Thyroid gland (tissue), 4 donors: Measurements from ENCODE around the gene GADD45A. TPM values are rescaled to one million over a fixed set of nuclear protein-coding genes. Genes with fewer than 3 reads are reported as not detected.

ENCODE experiments used
- DNase-seq, 2 donors: peaks; one replicate each; pipeline ENCODE4 v3.0.0-alpha.2; 2019
- H3K27ac ChIP-seq, 3 donors: fragments of 200-600 bp; sonication (generic); 1 replicate in 2 of 3; 2 replicates in 1 of 3; pipeline ENCODE4 v1.5.1; 2016 to 2019; ENCODE audit warnings: mild to moderate bottlenecking in 1 of 3, moderate library complexity in 1 of 3
- H3K27me3 ChIP-seq: fragments of 200-600 bp; sonication (generic); one replicate; pipeline ENCODE4 v1.5.1; 2019
- H3K36me3 ChIP-seq, 2 donors: fragments of 200-600 bp; sonication (generic); one replicate each; pipeline ENCODE4 v1.5.1; 2016 to 2019
- H3K4me1 ChIP-seq, 2 donors: fragments of 200-600 bp; sonication (generic); one replicate each; pipeline ENCODE4 v1.5.1; 2017 to 2019
- H3K4me3 ChIP-seq, 3 donors: fragments of 200-600 bp; sonication (generic); replicated peaks in 1 of 3; 1 replicate in 2 of 3; 2 replicates in 1 of 3; pipeline ENCODE4 v1.5.1; 2016; ENCODE audit warnings: mild to moderate bottlenecking in 1 of 3
- H3K9me3 ChIP-seq: fragments of 200-600 bp; sonication (generic); one replicate; pipeline ENCODE4 v1.5.1; 2017
- CTCF ChIP-seq, 6 experiments: fragments of 200-600 bp in 3 of 6; fragments of 450-650 bp in 3 of 6; sonication (generic) in 3 of 6; IDR thresholded peaks; one replicate each; pipeline ENCODE4 v1.5.1; 2016 to 2019; ENCODE audit warnings: antibody characterized with exemption in 6 of 6, mild to moderate bottlenecking in 2 of 6, inconsistent platforms in 1 of 6, moderate library complexity in 1 of 6
- POLR2A ChIP-seq, 2 donors: fragments of 450-650 bp; IDR thresholded peaks; one replicate each; pipeline ENCODE4 v1.6.1; 2017; ENCODE audit warnings: antibody characterized with exemption in 2 of 2, mild to moderate bottlenecking in 2 of 2, moderate library complexity in 1 of 2
- WGBS, 2 donors: methylation state at CpG; one replicate each; pipeline ENCODE4 v1.1.5; 2017; 5-methylcytosine and 5-hydroxymethylcytosine counted together
- intact Hi-C: fragments of 100-400 bp; cut with DNase I; formaldehyde crosslinking; loops from one replicate; pipeline ENCODE4 v1.15.1; 2023
- small RNA-seq: library from RNA; depleted of rRNA; stranded (forward); fragments of <200 nt; gene quantifications from one replicate; pipeline ENCODE3, GENCODE V24; 2016
- total RNA-seq, 4 donors: library from RNA; depleted of rRNA; stranded (reverse); fragments of >200 nt; gene quantifications; one replicate each; pipeline ENCODE4 v1.2.3, GENCODE V29; 2016

Gene GADD45A
- total RNA-seq, 4 donors from 2014 or later = 27.2 to 95.5 (median 62.9) TPM

- intact Hi-C loops = no loop called here
- H3K36me3 ChIP-seq = no peaks in the 10 kb centered on the region
- peak overlapping the region in 2 of 3 donors; percentile 48 to 84 for H3K27ac ChIP-seq
- TF ChIP-seq POLR2A (IDR thresholded peaks at IDR 0.05) = no peak
- TF ChIP-seq CTCF (IDR thresholded peaks at IDR 0.05) = no peak
- H3K9me3 ChIP-seq = no peaks in the 10 kb centered on the region
- no peaks in the 10 kb centered on the region for H3K27me3 ChIP-seq
- peaks cover 12 to 19% of the 10 kb centered on the region in 2 donors for H3K4me1 ChIP-seq
- DNase-seq = no peak
- H3K4me3 ChIP-seq = no peak overlapping the region
- WGBS, 2 donors = 80 to 85% methylated on average over 3 of the region's 3 CpGs
These were observed 50.2 kb downstream of the GADD45A start for GRCh38 chr1:67735206-67735605.

GRCh38 chr1:67735806-67736627 lies 51.0 kb downstream of the GADD45A start:
- 12 to 30% methylated on average over 8 to 10 of the region's 11 CpGs for WGBS, 2 donors
- H3K4me1 ChIP-seq = peaks cover 12 to 19% of the 10 kb centered on the region in 2 donors
- DNase-seq = peak; percentile 77 to 84

GRCh38 chr1:67736750-67737149 lies 51.7 kb downstream of the GADD45A start:
- DNase-seq = no peak
- H3K36me3 ChIP-seq = no peaks in the 10 kb centered on the region
- intact Hi-C loops = no loop called here
- no peaks in the 10 kb centered on the region for H3K9me3 ChIP-seq
- peaks cover 12 to 26% of the 10 kb centered on the region in 2 donors for H3K4me1 ChIP-seq
- H3K4me3 ChIP-seq = no peak overlapping the region
- WGBS, 2 donors = 85 to 100% methylated on average over 3 of the region's 3 CpGs
- H3K27ac ChIP-seq = peak overlapping the region; percentile 48 to 84 (median 69)
- TF ChIP-seq POLR2A (IDR thresholded peaks at IDR 0.05) (no peak), CTCF (IDR thresholded peaks at IDR 0.05) (no peak)
- H3K27me3 ChIP-seq = no peaks in the 10 kb centered on the region

More at GRCh38 chr1:67735806-67736627, 51.0 kb downstream of the GADD45A start:
- Histone ChIP-seq H3K27ac (peak overlapping the region; percentile 48 to 84 (median 69)), H3K36me3 (no peaks in the 10 kb centered on the region), H3K27me3 (no peaks in the 10 kb centered on the region), H3K4me3 (no peak overlapping the region), H3K9me3 (no peaks in the 10 kb centered on the region)
- TF ChIP-seq CTCF (IDR thresholded peaks at IDR 0.05) = no peak
- TF ChIP-seq POLR2A (IDR thresholded peaks at IDR 0.05) = peak in 1 of 2 donors; percentile 19
- intact Hi-C loops = no loop called here

GRCh38 chr1:67737875-67738274 lies 52.9 kb downstream of the GADD45A start:
- intact Hi-C loops = no loop called here
- 97 to 99% methylated on average over 3 of the region's 3 CpGs for WGBS, 2 donors
- Histone ChIP-seq H3K36me3 (no peaks in the 10 kb centered on the region), H3K4me3 (no peak overlapping the region), H3K4me1 (peaks cover 12 to 28% of the 10 kb centered on the region in 2 donors), H3K27ac (no peak overlapping the region), H3K9me3 (no peaks in the 10 kb centered on the region), H3K27me3 (no peaks in the 10 kb centered on the region)
- TF ChIP-seq CTCF (IDR thresholded peaks at IDR 0.05) (no peak), POLR2A (IDR thresholded peaks at IDR 0.05) (no peak)
- DNase-seq = no peak

Small RNA genes lying within 50 kb of the gene (small RNA-seq; reads per million reads assigned to genes)
- not detected for gene RN7SL392P

Other genes starting within 250 kb of the GADD45A start
- gene GNG12, start 148.3 kb downstream of the GADD45A start, total RNA-seq = 100 to 1,000 TPM; 100 to 155 (median 127) TPM